ENCODE data around the gene FAM222A.

Gene FAM222A

DNA sequence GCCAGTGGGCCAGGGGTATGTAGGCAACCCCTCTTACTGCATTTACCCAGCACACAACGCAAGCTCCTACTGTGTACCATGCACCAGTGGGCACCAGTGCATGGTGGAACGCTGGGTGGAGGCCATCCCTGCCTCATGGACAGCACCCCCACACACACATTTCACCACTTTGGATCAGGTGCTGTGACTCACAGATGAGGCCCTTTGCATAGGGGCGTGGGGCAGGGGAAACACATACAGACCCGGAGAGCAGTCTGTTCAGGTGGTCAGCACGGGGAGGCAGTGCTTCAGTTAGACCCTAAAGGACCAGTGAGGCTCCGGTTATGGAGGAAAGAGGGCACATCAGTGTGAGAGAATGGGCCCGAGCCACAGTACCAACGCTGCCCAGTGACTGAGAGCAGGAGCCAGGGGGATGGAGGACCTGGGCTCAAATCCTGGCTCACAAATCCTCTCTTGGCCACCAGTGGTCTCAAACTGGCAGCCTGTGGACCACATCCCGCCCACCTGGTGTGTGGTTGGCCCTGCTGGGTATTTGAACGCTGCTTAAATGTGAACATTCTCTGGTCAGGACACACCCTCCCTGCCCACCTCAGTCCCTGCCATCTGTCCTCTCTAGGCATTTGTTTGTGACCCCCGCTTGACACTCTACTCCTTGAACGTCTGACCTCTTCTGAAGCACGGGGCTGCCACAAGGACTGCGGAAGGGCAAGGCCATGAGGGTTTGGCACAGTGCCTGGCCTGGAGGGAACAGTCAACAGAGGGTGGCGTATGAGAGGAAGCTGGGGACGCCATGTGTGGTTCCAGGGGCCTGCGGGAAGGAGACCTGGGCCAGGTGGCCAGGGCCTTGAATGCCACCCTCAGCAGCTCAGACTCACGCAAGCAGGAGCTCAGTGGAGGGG lies 46.7 kb downstream of the FAM222A start:
- TF ChIP-seq, protein P1, sequence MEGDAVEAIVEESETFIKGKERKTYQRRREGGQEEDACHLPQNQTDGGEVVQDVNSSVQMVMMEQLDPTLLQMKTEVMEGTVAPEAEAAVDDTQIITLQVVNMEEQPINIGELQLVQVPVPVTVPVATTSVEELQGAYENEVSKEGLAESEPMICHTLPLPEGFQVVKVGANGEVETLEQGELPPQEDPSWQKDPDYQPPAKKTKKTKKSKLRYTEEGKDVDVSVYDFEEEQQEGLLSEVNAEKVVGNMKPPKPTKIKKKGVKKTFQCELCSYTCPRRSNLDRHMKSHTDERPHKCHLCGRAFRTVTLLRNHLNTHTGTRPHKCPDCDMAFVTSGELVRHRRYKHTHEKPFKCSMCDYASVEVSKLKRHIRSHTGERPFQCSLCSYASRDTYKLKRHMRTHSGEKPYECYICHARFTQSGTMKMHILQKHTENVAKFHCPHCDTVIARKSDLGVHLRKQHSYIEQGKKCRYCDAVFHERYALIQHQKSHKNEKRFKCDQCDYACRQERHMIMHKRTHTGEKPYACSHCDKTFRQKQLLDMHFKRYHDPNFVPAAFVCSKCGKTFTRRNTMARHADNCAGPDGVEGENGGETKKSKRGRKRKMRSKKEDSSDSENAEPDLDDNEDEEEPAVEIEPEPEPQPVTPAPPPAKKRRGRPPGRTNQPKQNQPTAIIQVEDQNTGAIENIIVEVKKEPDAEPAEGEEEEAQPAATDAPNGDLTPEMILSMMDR (IDR thresholded peaks at IDR 0.05; ENCODE audit: extremely low read depth, missing control alignments) = no peak
- DNase-seq (ENCODE audit: low spot score) = no peak

DNA sequence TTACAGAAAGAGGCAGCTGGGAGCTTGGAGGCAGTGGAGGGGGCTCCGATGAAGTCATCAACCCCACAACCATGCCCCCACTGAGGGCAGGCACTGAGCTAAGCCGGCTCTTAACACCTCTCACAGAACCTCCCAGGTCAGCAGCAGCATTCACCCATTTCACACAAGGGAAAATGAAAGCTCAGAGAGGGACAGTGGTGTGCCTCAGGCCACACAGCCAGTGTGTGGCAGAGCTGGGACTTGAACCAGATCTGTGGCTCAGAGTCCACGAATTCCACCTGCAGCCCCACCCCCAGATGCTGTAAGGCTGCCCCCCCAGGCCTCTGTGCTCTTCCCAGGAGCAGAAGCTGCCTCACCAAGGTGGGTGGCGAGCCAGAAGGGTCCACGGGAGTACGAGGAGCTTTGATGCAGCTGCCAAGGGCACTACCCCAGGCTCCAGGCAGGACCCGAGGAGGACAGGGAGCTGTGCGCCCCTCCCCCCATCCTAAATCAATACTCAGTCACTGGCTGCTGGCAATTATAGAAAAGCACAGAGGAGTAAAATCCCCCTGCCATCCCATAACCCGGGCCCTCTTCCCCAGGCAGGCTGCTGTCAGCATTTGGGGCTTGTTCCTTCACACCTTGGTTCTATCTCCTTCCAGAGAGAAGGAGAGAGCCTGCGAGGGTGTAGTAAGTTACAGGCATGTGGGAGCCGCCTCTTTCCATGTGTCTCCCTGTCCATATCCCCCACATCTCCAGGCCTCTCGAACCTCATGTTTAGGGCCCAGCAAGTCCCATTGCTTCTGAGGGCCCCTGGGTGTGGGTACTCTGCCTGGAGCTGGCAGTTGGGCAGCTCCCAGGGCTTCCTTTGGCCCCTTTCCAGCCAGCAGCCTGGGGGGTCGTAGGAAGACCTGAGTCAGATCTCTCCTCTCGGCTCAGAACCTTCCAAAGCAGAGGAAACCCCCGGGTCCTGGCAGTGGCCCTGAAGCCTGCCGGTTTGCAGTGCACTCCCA lies 47.6 kb downstream of the FAM222A start:
- TF ChIP-seq, protein P1 (IDR thresholded peaks at IDR 0.05; ENCODE audit: extremely low read depth, missing control alignments) = no peak
- no peak for DNase-seq (ENCODE audit: low spot score)

DNA sequence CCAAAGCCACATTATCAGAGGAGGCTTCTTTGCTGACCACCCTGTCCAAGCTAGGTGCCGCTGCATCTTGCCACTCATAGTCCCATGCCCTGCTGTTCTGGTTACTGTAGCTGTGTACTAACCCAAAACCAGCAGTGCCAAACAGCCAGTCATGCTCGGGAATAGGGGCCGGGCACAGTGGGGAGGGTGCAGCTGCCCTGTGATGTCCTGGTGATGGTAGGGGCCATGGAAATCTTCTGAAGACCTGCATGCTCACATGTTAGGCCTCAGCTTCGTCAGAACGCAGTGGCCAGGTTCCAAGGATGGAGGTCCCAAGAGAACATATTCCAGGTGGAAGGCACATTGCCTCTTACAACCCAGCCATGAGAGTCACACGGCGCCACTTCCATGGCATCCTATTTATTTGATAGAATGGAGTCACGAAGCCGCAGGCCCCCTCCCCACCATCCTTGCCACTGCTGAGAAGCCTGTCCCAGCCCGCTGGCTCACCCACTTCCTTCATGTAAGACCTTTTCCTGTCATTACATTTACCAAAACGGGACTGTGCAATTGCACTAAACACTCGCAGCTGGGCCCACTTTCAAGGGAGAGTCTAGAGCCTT lies 48.5 kb downstream of the FAM222A start:
- no peak for DNase-seq (ENCODE audit: low spot score)
- TF ChIP-seq, protein P1 (IDR thresholded peaks at IDR 0.05; ENCODE audit: extremely low read depth, missing control alignments) = no peak

DNA sequence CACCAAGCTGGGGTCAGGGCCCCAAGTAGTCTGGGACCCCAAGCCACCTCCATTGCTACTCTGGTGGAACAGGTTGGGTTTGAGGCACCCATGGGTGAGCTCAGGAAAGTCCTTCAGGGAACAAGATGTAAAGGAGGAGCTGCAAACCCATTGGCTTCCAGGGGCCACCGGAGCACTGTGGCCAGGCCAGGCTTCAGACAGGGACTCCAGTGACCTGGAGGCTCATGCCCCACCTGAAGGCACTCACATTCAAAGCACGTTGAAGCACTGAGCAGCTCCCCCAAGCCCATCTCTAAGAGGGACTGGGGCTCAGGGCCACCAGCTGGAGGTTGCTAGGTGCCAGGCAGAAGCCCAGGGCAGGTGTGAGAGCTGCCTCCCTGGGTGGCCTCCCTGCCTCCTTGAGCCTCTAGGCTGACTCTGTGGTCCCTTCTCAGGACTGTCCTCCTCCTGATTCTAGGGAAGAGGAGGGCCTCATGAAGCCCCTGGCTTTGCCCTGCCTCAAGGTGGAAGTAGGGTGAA lies 49.1 kb downstream of the FAM222A start:
- TF ChIP-seq, protein P1 (IDR thresholded peaks at IDR 0.05; ENCODE audit: extremely low read depth, missing control alignments) = no peak

DNA sequence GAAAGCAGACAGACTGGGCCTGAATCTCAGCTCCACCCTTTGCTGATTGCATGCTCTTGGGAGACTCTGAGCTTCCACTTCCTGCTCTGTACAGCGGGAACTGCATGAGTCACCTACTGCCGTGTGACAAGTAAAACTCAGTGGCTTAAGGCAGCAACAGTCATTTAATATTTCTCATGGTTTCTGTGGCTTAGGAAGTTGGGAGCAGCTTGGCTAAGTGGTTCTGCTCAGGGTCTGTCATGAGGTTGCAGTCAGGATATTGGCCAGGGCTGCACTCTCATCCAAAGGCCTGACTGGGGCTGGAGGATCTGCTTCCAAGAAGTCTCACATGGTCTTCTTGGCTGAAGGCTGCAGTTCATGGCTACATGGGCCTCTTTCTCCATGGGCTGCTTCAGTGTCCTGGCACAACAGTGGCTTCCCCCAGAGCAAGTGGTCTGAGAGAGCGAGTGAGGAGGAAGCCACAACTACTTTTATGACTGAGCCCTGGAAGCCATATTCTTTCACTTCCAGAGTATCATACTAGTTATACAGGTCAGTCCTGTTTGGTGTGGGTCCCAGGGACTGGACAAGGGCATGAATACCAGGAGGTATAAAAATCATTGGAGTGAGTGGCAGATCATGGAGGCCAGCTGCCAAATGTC lies 49.7 kb downstream of the FAM222A start:
- no peak for DNase-seq (ENCODE audit: low spot score)

More for the DNA sequence above, 49.1 kb downstream of the FAM222A start:
- DNase-seq (ENCODE audit: low spot score) = no peak

DNA sequence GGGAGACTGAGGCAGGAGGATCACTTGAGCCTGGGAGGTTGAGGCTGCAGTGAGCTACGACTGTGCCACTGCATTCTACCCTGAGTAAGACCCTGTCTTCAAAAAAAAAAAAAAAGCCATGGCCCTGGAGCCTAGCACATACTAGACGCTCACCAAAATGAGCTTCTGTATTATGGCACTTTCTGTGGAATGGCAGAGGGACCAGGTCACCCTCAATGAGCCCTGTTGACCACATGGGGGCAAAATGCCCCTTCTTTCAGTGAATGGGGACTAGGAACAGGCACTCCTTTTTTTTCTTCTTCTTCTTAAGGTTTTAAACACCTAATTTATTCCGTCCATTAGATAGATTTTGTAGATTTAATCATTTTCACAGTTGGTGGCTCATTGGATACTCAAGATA lies 50.5 kb downstream of the FAM222A start:
- no peak for DNase-seq (ENCODE audit: low spot score)
- TF ChIP-seq, protein P1 (IDR thresholded peaks at IDR 0.05; ENCODE audit: extremely low read depth, missing control alignments) = no peak

More for the DNA sequence above, 49.7 kb downstream of the FAM222A start:
- TF ChIP-seq, protein P1 (IDR thresholded peaks at IDR 0.05; ENCODE audit: extremely low read depth, missing control alignments) = no peak

Measured in GM20000 (cell line).